K562 (cell line): ENCODE measurements around the gene PDHX. TPM values are rescaled to one million over a fixed set of nuclear protein-coding genes. Genes with fewer than 3 reads are reported as not detected.

Experiments used
- BRD4 ChIP-seq: fragments of 200-600 bp; sonication (generic); IDR thresholded peaks from 2 replicates; pipeline ENCODE4 v1.6.1; 2017; ENCODE audit warnings: inconsistent platforms
- BRF1 ChIP-seq: IDR thresholded peaks from 3 replicates; pipeline ENCODE4 v1.6.1; 2011; ENCODE audit warnings: borderline replicate concordance, mild to moderate bottlenecking; ENCODE audit not compliant: insufficient read length; ENCODE audit errors: extremely low read depth
- CHD2 ChIP-seq: IDR thresholded peaks from 2 replicates; pipeline ENCODE4 v1.6.1; 2011; ENCODE audit warnings: low read depth, low read length
- CXXC5 ChIP-seq: fragments of 250-450 bp; sonication (Bioruptor Pico); IDR thresholded peaks from 2 replicates; pipeline ENCODE4 v1.8.0; 2022; ENCODE audit warnings: inconsistent platforms, mild to moderate bottlenecking, moderate library complexity
- DNMT1 ChIP-seq: fragments of 450-650 bp; IDR thresholded peaks from 2 replicates; pipeline ENCODE4 v1.6.1; 2016; ENCODE audit warnings: antibody characterized with exemption, mild to moderate bottlenecking
- EGR1 ChIP-seq: fragments of 450-650 bp; conservative IDR thresholded peaks from 2 replicates; pipeline ENCODE4 v1.6.1; 2017; ENCODE audit warnings: mild to moderate bottlenecking
- ESRRB ChIP-seq: fragments of 250-450 bp; sonication (Bioruptor Pico); IDR thresholded peaks from 2 replicates; pipeline ENCODE4 v1.5.0; 2020; ENCODE audit warnings: mild to moderate bottlenecking, moderate library complexity, borderline replicate concordance
- POLR2AphosphoS2 ChIP-seq: IDR thresholded peaks from 2 replicates; pipeline ENCODE4 v1.6.1; 2012; ENCODE audit warnings: low read length, improper control_type of control experiment
- SPI1 ChIP-seq: IDR thresholded peaks from 2 replicates; pipeline ENCODE4 v1.6.1; 2011; ENCODE audit warnings: low read depth, low read length, control low read depth, borderline replicate concordance
- ZNF140 ChIP-seq: fragments of 250-450 bp; sonication (Bioruptor Pico); IDR thresholded peaks from 2 replicates; pipeline ENCODE4 v1.8.0; 2021; ENCODE audit warnings: moderate library complexity, mild to moderate bottlenecking, inconsistent platforms
- ZNF253 ChIP-seq: fragments of 250-450 bp; sonication (Bioruptor Pico); conservative IDR thresholded peaks from 2 replicates; pipeline ENCODE4 v1.6.1; 2021; ENCODE audit warnings: mild to moderate bottlenecking
- ZNF707 ChIP-seq: fragments of 250-450 bp; sonication (Bioruptor Pico); conservative IDR thresholded peaks from 2 replicates; pipeline ENCODE4 v1.8.0; 2022; ENCODE audit warnings: inconsistent platforms, mild to moderate bottlenecking, moderate library complexity
- ZNF780A ChIP-seq: fragments of 250-450 bp; sonication (Bioruptor Pico); IDR thresholded peaks from 2 replicates; pipeline ENCODE4 v1.5.0; 2021; ENCODE audit warnings: mild to moderate bottlenecking
- polyA plus RNA-seq, 8 experiments: library from polyadenylated mRNA; depleted of rRNA in 4 of 8; stranded (reverse) in 5 of 8; unstranded in 3 of 8; fragments of >200 nt; fragmentation: Nextera tagmentation in 2 of 8; fragmentation: Illumina TruSeq in 1 of 8; extraction: Ambion mirVana in 2 of 8; extraction: Trizol in 1 of 8; gene quantifications; 2 replicates each; pipeline versions ENCODE4 v1.2.1 to v1.2.3, GENCODE V29; 2011 to 2014; ENCODE audit warnings: inconsistent platforms in 1 of 8, missing spikeins in 1 of 8
- total RNA-seq, 7 experiments: library from RNA; depleted of rRNA in 6 of 7; stranded (reverse); fragments of >200 nt in 6 of 7; fragmentation: Illumina TruSeq in 2 of 7; extraction: Trizol in 2 of 7; gene quantifications; 2 replicates each; pipeline versions ENCODE4 v1.2.1 to v1.2.3, GENCODE V29; 2011 to 2021; ENCODE audit warnings: low replicate concordance in 1 of 7
- TF ChIP-seq, protein P1 (sequence below): fragments of 250-450 bp; sonication (Bioruptor Pico); IDR thresholded peaks from 2 replicates; pipeline ENCODE4 v1.8.0; 2021; ENCODE audit warnings: borderline replicate concordance, mild to moderate bottlenecking, moderate library complexity; ENCODE audit not compliant: poor library complexity, severe bottlenecking
- TF ChIP-seq, protein P2 (sequence below): fragments of 450-650 bp; conservative IDR thresholded peaks from 2 replicates; pipeline ENCODE4 v1.6.1; 2016; ENCODE audit warnings: missing genetic modification characterization, low read depth, mild to moderate bottlenecking, missing compliant biosample characterization, moderate library complexity
- TF ChIP-seq, protein P3 (sequence below): fragments of 250-450 bp; sonication (Bioruptor Pico); IDR thresholded peaks from 2 replicates; pipeline ENCODE4 v1.4.0; 2020; ENCODE audit warnings: mild to moderate bottlenecking
- TF ChIP-seq, protein P4 (sequence below): sonication (generic); formaldehyde crosslinking; IDR thresholded peaks from 2 replicates; pipeline ENCODE4 v1.5.0; 2020; ENCODE audit warnings: missing genetic modification reagents
- TF ChIP-seq, protein P5 (sequence below): fragments of 250-450 bp; sonication (Bioruptor Pico); IDR thresholded peaks from 2 replicates; pipeline ENCODE4 v1.4.0; 2020

The PDHX gene
- total and polyA plus RNA-seq, 9 of the 15 experiments (the other 6 are each of a cell fraction or from before 2014, with no cell fraction given) = 20.8 to 43.5 (median 31.2) TPM

DNA sequence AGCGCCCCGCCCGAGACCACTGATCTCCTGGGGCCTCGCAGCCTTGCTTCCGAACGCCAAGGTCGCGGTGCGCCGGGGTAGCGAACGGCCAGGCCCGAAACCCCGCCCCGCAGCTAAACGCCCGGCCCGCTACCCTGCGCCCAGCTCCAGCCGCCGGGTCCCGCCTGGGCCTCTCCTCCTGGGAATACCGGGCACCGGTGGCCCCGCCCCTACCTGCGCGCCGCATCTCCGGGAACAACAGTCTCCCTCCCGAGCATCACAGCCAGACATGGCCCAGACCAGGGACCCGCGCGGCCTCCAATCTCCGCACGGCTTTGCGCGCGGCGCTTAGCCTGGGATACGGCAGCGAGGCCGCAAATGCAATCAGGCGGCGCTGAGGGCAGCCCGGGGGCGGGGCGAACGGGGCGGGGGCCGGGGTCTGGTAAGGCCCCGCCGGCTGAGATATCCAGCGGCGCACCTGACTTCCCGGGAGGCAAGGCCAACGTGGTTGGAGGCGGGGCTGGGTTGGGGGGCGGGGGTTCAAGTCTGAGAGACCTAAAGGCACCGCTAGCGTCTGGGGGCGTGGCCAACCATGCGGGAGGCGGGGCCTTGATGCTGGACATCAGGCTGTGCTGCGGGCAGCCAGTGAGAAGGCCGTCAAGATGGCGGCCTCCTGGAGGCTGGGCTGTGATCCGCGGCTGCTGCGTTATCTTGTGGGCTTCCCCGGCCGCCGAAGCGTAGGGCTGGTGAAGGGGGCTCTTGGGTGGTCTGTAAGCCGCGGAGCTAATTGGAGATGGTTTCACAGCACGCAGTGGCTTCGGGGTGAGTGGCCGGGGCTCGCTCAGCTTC is at the start of gene PDHX, which contains the start of gene APIP (continued):
- TF ChIP-seq ESRRB (CRISPR knock-in tag) (no peak), ZNF780A (CRISPR knock-in tag) (no peak), CHD2 (no peak), BRF1 (no peak), BRD4 (0 out of 2 replicates have a peak, but pooled peaks have one; percentile 53), ZNF253 (CRISPR knock-in tag) (no peak), POLR2AphosphoS2 (no peak), DNMT1 (no peak), ZNF707 (CRISPR knock-in tag) (no peak), ZNF140 (no peak), SPI1 (no peak), CXXC5 (CRISPR knock-in tag) (peak; percentile 66), EGR1 (peak; percentile 32; the same call in 1 of the 2 replicates)
- TF ChIP-seq, protein P1, sequence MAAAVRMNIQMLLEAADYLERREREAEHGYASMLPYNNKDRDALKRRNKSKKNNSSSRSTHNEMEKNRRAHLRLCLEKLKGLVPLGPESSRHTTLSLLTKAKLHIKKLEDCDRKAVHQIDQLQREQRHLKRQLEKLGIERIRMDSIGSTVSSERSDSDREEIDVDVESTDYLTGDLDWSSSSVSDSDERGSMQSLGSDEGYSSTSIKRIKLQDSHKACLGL (CRISPR knock-in tag) = no peak
- TF ChIP-seq, protein P2, sequence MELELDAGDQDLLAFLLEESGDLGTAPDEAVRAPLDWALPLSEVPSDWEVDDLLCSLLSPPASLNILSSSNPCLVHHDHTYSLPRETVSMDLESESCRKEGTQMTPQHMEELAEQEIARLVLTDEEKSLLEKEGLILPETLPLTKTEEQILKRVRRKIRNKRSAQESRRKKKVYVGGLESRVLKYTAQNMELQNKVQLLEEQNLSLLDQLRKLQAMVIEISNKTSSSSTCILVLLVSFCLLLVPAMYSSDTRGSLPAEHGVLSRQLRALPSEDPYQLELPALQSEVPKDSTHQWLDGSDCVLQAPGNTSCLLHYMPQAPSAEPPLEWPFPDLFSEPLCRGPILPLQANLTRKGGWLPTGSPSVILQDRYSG (tag) = no peak
- TF ChIP-seq, protein P3, sequence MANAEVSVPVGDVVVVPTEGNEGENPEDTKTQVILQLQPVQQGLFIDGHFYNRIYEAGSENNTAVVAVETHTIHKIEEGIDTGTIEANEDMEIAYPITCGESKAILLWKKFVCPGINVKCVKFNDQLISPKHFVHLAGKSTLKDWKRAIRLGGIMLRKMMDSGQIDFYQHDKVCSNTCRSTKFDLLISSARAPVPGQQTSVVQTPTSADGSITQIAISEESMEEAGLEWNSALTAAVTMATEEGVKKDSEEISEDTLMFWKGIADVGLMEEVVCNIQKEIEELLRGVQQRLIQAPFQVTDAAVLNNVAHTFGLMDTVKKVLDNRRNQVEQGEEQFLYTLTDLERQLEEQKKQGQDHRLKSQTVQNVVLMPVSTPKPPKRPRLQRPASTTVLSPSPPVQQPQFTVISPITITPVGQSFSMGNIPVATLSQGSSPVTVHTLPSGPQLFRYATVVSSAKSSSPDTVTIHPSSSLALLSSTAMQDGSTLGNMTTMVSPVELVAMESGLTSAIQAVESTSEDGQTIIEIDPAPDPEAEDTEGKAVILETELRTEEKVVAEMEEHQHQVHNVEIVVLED (CRISPR knock-in tag) = no peak
- TF ChIP-seq, protein P4, sequence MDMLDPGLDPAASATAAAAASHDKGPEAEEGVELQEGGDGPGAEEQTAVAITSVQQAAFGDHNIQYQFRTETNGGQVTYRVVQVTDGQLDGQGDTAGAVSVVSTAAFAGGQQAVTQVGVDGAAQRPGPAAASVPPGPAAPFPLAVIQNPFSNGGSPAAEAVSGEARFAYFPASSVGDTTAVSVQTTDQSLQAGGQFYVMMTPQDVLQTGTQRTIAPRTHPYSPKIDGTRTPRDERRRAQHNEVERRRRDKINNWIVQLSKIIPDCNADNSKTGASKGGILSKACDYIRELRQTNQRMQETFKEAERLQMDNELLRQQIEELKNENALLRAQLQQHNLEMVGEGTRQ (CRISPR knock-in tag) = peak; percentile 51
- TF ChIP-seq, protein P5, sequence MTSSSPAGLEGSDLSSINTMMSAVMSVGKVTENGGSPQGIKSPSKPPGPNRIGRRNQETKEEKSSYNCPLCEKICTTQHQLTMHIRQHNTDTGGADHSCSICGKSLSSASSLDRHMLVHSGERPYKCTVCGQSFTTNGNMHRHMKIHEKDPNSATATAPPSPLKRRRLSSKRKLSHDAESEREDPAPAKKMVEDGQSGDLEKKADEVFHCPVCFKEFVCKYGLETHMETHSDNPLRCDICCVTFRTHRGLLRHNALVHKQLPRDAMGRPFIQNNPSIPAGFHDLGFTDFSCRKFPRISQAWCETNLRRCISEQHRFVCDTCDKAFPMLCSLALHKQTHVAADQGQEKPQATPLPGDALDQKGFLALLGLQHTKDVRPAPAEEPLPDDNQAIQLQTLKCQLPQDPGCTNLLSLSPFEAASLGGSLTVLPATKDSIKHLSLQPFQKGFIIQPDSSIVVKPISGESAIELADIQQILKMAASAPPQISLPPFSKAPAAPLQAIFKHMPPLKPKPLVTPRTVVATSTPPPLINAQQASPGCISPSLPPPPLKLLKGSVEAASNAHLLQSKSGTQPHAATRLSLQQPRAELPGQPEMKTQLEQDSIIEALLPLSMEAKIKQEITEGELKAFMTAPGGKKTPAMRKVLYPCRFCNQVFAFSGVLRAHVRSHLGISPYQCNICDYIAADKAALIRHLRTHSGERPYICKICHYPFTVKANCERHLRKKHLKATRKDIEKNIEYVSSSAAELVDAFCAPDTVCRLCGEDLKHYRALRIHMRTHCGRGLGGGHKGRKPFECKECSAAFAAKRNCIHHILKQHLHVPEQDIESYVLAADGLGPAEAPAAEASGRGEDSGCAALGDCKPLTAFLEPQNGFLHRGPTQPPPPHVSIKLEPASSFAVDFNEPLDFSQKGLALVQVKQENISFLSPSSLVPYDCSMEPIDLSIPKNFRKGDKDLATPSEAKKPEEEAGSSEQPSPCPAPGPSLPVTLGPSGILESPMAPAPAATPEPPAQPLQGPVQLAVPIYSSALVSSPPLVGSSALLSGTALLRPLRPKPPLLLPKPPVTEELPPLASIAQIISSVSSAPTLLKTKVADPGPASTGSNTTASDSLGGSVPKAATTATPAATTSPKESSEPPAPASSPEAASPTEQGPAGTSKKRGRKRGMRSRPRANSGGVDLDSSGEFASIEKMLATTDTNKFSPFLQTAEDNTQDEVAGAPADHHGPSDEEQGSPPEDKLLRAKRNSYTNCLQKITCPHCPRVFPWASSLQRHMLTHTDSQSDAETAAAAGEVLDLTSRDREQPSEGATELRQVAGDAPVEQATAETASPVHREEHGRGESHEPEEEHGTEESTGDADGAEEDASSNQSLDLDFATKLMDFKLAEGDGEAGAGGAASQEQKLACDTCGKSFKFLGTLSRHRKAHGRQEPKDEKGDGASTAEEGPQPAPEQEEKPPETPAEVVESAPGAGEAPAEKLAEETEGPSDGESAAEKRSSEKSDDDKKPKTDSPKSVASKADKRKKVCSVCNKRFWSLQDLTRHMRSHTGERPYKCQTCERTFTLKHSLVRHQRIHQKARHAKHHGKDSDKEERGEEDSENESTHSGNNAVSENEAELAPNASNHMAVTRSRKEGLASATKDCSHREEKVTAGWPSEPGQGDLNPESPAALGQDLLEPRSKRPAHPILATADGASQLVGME (CRISPR knock-in tag) = no peak
